ENCODE data around the gene KLC3.

Gene KLC3

DNA sequence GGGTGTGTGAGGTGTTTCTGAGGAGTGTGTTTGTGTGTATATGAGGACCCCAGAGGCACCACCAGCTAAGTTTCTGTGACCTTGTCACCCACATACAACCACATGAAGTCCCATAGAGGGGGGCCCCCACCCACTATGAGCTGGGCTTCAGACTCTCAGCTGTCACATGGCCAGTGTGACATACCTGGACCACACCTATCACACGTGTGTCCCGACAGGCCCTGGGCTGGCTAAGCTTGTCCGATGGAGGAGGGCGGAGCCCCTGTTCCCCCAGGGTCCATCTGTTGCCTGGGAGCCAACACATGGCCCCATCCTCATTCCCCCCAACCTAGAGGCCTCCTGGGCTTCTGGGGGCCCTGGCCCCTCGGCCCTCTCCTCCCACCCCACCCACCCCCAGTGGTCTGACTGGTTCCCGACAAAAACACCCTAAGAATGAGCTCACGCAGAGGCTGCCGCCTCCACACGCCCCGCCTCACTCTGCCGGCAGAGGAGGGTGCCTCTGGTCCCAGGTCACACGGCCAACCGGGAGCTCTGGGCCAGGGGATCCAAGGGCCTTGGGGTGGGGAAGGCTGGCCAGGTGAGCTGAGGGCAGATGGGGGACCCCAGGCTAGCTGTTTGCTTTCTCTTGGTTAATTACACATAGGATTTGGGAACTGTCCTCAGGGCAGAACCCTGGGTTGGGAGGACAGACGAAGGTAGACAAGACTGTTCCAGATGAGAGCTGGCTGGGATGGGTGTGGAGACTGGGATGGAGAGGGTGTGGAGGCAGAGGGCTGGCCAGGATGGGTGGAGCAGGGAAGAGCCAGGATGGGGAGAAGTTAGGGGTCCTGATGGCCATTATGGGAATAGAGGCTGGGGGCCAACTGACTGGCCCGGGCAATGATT is 4.3 kb downstream of the KLC3 start:
- FAIRE-seq (no peak), DNase-seq (ENCODE audit: insufficient read length, low spot score) (no peak)
- TF ChIP-seq PAX5 (IDR thresholded peaks at IDR 0.05; ENCODE audit: insufficient read depth, low read length, severe bottlenecking), result no peak
- TF ChIP-seq TAF1 (IDR thresholded peaks at IDR 0.05; ENCODE audit: low read depth, low read length), result no peak
- no peak for TF ChIP-seq SPI1 (IDR thresholded peaks at IDR 0.05; ENCODE audit: low read depth, low read length)
- TF ChIP-seq POLR2A (IDR thresholded peaks at IDR 0.05; ENCODE audit: low read depth, low read length), result no peak
- TF ChIP-seq POU2F2 (IDR thresholded peaks at IDR 0.05; ENCODE audit: low read depth, low read length), result no peak
- no peak for TF ChIP-seq POLR2AphosphoS5 (IDR thresholded peaks at IDR 0.05; ENCODE audit: low read depth, low read length)

GRCh38 chr19:45345506-45345860 is 4.9 kb downstream of the KLC3 start:
- no peak for TF ChIP-seq TAF1 (IDR thresholded peaks at IDR 0.05; ENCODE audit: low read depth, low read length)
- no peak for TF ChIP-seq POLR2A (IDR thresholded peaks at IDR 0.05; ENCODE audit: low read depth, low read length)
- no peak for TF ChIP-seq POLR2AphosphoS5 (IDR thresholded peaks at IDR 0.05; ENCODE audit: low read depth, low read length)
- no peak for TF ChIP-seq PAX5 (IDR thresholded peaks at IDR 0.05; ENCODE audit: insufficient read depth, low read length, severe bottlenecking)
- no peak for TF ChIP-seq SPI1 (IDR thresholded peaks at IDR 0.05; ENCODE audit: low read depth, low read length)
- TF ChIP-seq POU2F2 (IDR thresholded peaks at IDR 0.05; ENCODE audit: low read depth, low read length), result no peak
- DNase-seq (ENCODE audit: insufficient read length, low spot score) (no peak), FAIRE-seq (no peak)

- no peak for DNase-seq (ENCODE audit: insufficient read length, low spot score)
- no peak for FAIRE-seq
- TF ChIP-seq SPI1 (IDR thresholded peaks at IDR 0.05; ENCODE audit: low read depth, low read length) (no peak), POLR2AphosphoS5 (IDR thresholded peaks at IDR 0.05; ENCODE audit: low read depth, low read length) (no peak), POLR2A (IDR thresholded peaks at IDR 0.05; ENCODE audit: low read depth, low read length) (no peak), POU2F2 (IDR thresholded peaks at IDR 0.05; ENCODE audit: low read depth, low read length) (no peak), TAF1 (IDR thresholded peaks at IDR 0.05; ENCODE audit: low read depth, low read length) (no peak), PAX5 (IDR thresholded peaks at IDR 0.05; ENCODE audit: insufficient read depth, low read length, severe bottlenecking) (no peak)
These were observed 5.9 kb downstream of the KLC3 start for GRCh38 chr19:45346449-45346848.

GRCh38 chr19:45347570-45348366 is 7.2 kb downstream of the KLC3 start:
- TF ChIP-seq POLR2AphosphoS5 (IDR thresholded peaks at IDR 0.05; ENCODE audit: low read depth, low read length) (no peak), POU2F2 (IDR thresholded peaks at IDR 0.05; ENCODE audit: low read depth, low read length) (no peak), SPI1 (IDR thresholded peaks at IDR 0.05; ENCODE audit: low read depth, low read length) (no peak), POLR2A (IDR thresholded peaks at IDR 0.05; ENCODE audit: low read depth, low read length) (no peak), PAX5 (IDR thresholded peaks at IDR 0.05; ENCODE audit: insufficient read depth, low read length, severe bottlenecking) (no peak), TAF1 (IDR thresholded peaks at IDR 0.05; ENCODE audit: low read depth, low read length) (no peak)
- no peak for FAIRE-seq

GRCh38 chr19:45348367-45349125 is 8.0 kb downstream of the KLC3 start:
- TF ChIP-seq SPI1 (IDR thresholded peaks at IDR 0.05; ENCODE audit: low read depth, low read length), result no peak
- TF ChIP-seq POLR2AphosphoS5 (IDR thresholded peaks at IDR 0.05; ENCODE audit: low read depth, low read length), result no peak
- no peak for TF ChIP-seq TAF1 (IDR thresholded peaks at IDR 0.05; ENCODE audit: low read depth, low read length)
- no peak for TF ChIP-seq POU2F2 (IDR thresholded peaks at IDR 0.05; ENCODE audit: low read depth, low read length)
- no peak for TF ChIP-seq POLR2A (IDR thresholded peaks at IDR 0.05; ENCODE audit: low read depth, low read length)
- TF ChIP-seq PAX5 (IDR thresholded peaks at IDR 0.05; ENCODE audit: insufficient read depth, low read length, severe bottlenecking), result no peak
- FAIRE-seq, result no peak
- no peak for DNase-seq (ENCODE audit: insufficient read length, low spot score)

More at GRCh38 chr19:45347570-45348366, 7.2 kb downstream of the KLC3 start:
- DNase-seq (ENCODE audit: insufficient read length, low spot score), result no peak

DNA sequence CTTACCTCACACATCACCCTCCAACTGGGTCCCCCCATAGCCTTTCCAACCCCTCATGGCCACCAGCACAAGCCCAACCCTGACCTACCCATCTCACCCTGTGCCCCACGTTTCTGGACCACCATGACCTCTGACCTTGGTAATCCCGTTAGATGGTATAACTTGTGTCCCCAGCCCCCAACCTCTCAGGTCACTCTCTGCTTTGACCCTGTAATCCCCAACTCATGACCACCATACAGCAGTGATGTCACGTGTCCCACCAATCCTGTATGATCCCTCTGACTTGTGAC is 8.5 kb downstream of the KLC3 start:
- DNase-seq (ENCODE audit: insufficient read length, low spot score) (no peak), FAIRE-seq (no peak)
- TF ChIP-seq TAF1 (IDR thresholded peaks at IDR 0.05; ENCODE audit: low read depth, low read length), result no peak
- no peak for TF ChIP-seq POLR2A (IDR thresholded peaks at IDR 0.05; ENCODE audit: low read depth, low read length)
- no peak for TF ChIP-seq POU2F2 (IDR thresholded peaks at IDR 0.05; ENCODE audit: low read depth, low read length)
- TF ChIP-seq POLR2AphosphoS5 (IDR thresholded peaks at IDR 0.05; ENCODE audit: low read depth, low read length), result no peak
- no peak for TF ChIP-seq SPI1 (IDR thresholded peaks at IDR 0.05; ENCODE audit: low read depth, low read length)
- no peak for TF ChIP-seq PAX5 (IDR thresholded peaks at IDR 0.05; ENCODE audit: insufficient read depth, low read length, severe bottlenecking)

DNA sequence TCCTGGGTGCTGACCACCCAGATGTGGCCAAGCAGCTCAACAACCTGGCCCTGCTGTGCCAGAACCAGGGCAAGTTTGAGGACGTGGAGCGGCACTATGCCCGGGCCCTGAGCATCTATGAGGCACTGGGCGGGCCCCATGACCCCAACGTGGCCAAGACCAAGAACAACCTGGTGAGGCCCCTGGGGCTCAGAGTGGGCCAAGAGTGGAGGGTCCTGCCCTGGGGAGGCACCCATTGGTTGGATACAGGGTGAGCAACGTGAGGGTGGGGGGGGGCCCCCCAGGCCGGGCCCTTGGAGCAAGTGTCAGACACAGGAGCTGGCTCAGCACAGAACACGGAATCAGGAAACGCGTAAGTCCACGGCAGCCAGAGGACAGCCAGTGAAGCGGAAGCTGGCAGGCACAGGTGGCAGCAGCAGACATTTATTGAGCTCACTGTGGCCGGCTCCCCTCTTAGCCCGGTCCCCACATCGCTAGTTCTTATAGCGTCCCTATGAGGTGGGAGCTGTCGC is 8.9 kb downstream of the KLC3 start:
- DNase-seq (ENCODE audit: insufficient read length, low spot score) (no peak), FAIRE-seq (no peak)
- TF ChIP-seq POU2F2 (IDR thresholded peaks at IDR 0.05; ENCODE audit: low read depth, low read length), result no peak
- no peak for TF ChIP-seq POLR2A (IDR thresholded peaks at IDR 0.05; ENCODE audit: low read depth, low read length)
- TF ChIP-seq POLR2AphosphoS5 (IDR thresholded peaks at IDR 0.05; ENCODE audit: low read depth, low read length), result no peak
- no peak for TF ChIP-seq TAF1 (IDR thresholded peaks at IDR 0.05; ENCODE audit: low read depth, low read length)
- TF ChIP-seq PAX5 (IDR thresholded peaks at IDR 0.05; ENCODE audit: insufficient read depth, low read length, severe bottlenecking), result no peak

DNA sequence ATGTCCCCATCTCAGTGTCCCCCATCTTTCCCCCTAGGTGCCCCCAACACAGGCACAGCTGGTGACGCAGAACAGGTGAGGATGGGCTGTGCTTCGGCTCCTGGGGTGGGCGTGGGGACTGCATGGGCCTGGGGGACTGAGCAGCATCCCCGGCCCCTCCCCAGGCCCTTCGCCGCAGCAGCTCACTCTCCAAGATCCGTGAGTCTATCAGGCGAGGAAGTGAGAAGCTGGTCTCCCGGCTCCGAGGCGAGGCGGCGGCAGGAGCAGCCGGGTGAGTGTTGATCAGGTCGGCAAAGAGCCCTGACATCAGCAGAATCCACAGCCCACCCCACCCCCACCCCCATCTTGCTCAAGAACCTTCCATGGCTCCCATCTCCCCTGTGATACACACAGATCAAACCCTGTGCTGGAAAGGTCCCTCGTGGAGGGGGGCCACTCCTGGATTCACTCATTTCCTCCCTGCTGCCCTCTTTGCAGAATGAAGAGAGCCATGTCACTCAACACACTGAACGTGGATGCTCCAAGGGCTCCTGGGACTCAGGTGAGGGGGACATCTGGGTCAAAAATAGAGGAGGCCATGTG is 10.0 kb downstream of the KLC3 start:
- DNase-seq (ENCODE audit: insufficient read length, low spot score), result no peak
- no peak for TF ChIP-seq TAF1 (IDR thresholded peaks at IDR 0.05; ENCODE audit: low read depth, low read length)
- TF ChIP-seq SPI1 (IDR thresholded peaks at IDR 0.05; ENCODE audit: low read depth, low read length), result no peak
- no peak for TF ChIP-seq POLR2A (IDR thresholded peaks at IDR 0.05; ENCODE audit: low read depth, low read length)
- TF ChIP-seq POLR2AphosphoS5 (IDR thresholded peaks at IDR 0.05; ENCODE audit: low read depth, low read length), result no peak
- TF ChIP-seq POU2F2 (IDR thresholded peaks at IDR 0.05; ENCODE audit: low read depth, low read length), result no peak
- TF ChIP-seq PAX5 (IDR thresholded peaks at IDR 0.05; ENCODE audit: insufficient read depth, low read length, severe bottlenecking), result no peak
- no peak for FAIRE-seq

All from GM12891 (cell line).